Choroid plexus epithelial cell (primary cell): ENCODE data around the gene KRT3.

ENCODE experiments used
- DNase-seq: peaks from one replicate; pipeline ENCODE4 v3.0.0-alpha.2; 2010; ENCODE audit warnings: low read depth
- H3K4me3 ChIP-seq: 2 replicates; pipeline ENCODE4 v1.5.1; 2011; ENCODE audit warnings: low read depth, mild to moderate bottlenecking, control low read depth, low read length, moderate library complexity
- TF ChIP-seq, protein P1 (sequence below): conservative IDR thresholded peaks from 2 replicates; pipeline ENCODE4 v1.5.1; 2011; ENCODE audit warnings: low read depth, mild to moderate bottlenecking, control low read depth, inconsistent platforms, low read length, moderate library complexity

KRT3 gene

GRCh38 chr12:52817003-52817698 is 21.2 kb upstream of the KRT3 start:
- no peak overlapping the region for H3K4me3 ChIP-seq
- TF ChIP-seq, protein P1, sequence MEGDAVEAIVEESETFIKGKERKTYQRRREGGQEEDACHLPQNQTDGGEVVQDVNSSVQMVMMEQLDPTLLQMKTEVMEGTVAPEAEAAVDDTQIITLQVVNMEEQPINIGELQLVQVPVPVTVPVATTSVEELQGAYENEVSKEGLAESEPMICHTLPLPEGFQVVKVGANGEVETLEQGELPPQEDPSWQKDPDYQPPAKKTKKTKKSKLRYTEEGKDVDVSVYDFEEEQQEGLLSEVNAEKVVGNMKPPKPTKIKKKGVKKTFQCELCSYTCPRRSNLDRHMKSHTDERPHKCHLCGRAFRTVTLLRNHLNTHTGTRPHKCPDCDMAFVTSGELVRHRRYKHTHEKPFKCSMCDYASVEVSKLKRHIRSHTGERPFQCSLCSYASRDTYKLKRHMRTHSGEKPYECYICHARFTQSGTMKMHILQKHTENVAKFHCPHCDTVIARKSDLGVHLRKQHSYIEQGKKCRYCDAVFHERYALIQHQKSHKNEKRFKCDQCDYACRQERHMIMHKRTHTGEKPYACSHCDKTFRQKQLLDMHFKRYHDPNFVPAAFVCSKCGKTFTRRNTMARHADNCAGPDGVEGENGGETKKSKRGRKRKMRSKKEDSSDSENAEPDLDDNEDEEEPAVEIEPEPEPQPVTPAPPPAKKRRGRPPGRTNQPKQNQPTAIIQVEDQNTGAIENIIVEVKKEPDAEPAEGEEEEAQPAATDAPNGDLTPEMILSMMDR, result no peak
- DNase-seq, result no peak

DNA sequence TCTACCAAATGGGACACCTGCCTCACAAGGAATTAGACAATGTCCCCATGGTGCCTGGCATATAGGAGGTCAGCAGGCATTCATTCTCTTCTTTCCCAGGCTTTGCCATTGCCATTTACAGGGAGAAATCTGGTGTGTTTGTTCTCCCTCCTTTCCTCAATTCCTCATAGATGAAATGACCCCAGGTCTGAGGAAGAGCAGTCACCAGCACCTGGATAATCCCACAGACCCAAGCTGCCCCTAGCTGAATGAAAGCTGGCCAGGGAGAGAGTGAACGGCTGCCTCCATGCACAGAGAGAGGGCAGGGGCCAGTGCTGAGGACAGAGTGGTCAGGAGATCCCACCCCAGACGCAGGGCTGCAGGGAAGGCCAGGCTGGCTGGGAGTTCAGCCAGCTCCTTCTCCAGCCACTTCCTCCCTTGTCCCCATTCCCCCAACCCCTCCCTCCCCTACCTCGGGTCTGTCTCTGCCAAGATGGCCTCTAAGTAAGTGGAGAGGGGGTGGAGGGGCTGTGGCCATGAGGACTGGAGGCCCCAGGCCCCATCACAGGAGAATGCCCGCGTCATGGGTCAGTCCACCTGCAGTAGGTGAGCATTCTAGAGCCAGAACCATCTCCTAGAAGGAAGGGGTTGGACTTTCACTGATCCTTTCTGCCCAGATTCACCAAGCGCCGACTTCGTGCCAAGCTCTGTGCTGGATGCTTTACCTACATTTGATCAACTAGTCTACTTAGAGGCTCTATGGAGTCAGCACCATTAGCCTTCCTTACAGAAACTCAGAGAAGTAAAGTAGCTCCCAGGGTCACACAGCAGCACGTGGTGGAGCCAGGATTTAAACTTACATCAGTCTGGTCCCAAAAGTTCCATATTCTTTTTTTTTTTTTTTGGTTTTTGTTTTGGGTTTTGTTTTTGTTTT is 20.0 kb upstream of the KRT3 start:
- no peak for DNase-seq
- H3K4me3 ChIP-seq, result no peak overlapping the region
- TF ChIP-seq, protein P1, result no peak

- no peak for DNase-seq
- TF ChIP-seq, protein P1, result no peak
- no peak overlapping the region for H3K4me3 ChIP-seq
Measured at GRCh38 chr12:52815161-52815560, 19.2 kb upstream of the KRT3 start.

GRCh38 chr12:52814710-52815155 is 18.8 kb upstream of the KRT3 start:
- DNase-seq, result no peak
- no peak overlapping the region for H3K4me3 ChIP-seq
- TF ChIP-seq, protein P1, result no peak

- H3K4me3 ChIP-seq, result no peak within 1 kb of the TSS
- no peak for DNase-seq
- TF ChIP-seq, protein P1, result no peak
Measured at GRCh38 chr12:52813885-52814709, 18.2 kb upstream of the KRT3 start, which contains the start of gene KRT4. Gene KRT4, minus strand, starts transcription at chr12:52814116. Its CDS starts 58 bp downstream, at chr12:52814058.

GRCh38 chr12:52813203-52813819 is 17.4 kb upstream of the KRT3 start:
- H3K4me3 ChIP-seq, result no peak overlapping the region
- TF ChIP-seq, protein P1, result no peak
- DNase-seq, result no peak
